ENCODE measurements around the gene DLK1.

- TF ChIP-seq POLR2A (IDR thresholded peaks at IDR 0.05), result no peak
- TF ChIP-seq, protein P1, sequence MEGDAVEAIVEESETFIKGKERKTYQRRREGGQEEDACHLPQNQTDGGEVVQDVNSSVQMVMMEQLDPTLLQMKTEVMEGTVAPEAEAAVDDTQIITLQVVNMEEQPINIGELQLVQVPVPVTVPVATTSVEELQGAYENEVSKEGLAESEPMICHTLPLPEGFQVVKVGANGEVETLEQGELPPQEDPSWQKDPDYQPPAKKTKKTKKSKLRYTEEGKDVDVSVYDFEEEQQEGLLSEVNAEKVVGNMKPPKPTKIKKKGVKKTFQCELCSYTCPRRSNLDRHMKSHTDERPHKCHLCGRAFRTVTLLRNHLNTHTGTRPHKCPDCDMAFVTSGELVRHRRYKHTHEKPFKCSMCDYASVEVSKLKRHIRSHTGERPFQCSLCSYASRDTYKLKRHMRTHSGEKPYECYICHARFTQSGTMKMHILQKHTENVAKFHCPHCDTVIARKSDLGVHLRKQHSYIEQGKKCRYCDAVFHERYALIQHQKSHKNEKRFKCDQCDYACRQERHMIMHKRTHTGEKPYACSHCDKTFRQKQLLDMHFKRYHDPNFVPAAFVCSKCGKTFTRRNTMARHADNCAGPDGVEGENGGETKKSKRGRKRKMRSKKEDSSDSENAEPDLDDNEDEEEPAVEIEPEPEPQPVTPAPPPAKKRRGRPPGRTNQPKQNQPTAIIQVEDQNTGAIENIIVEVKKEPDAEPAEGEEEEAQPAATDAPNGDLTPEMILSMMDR (IDR thresholded peaks at IDR 0.05), result no peak
These were observed 33.7 kb upstream of the DLK1 start for GRCh38 chr14:100692859-100693558.

Measured in lower leg skin (tissue), 3 donors.